Omental fat pad (tissue), 4 donors: Measurements from ENCODE around the gene TMEM138. TPM values are rescaled to one million over a fixed set of nuclear protein-coding genes. Genes with fewer than 3 reads are reported as not detected.
A peak's percentile ranks its signal among the peaks of the same experiment; 100 is the strongest.
"Not testable (repeated sequence)": the region's sequence is repeated elsewhere in the genome, so short reads cannot be mapped to it uniquely, and the experiment has no call there.

Experiments used
- ATAC-seq: fragments of 150-250 bp; one replicate; pipeline ENCODE4 v1.9.1; 2016; ENCODE audit warnings: mild to moderate bottlenecking, moderate library complexity; ENCODE audit not compliant: low FRiP score
- DNase-seq: peaks from one replicate; pipeline ENCODE4 v3.0.0-alpha.2; 2019; ENCODE audit warnings: low spot score
- total RNA-seq, 4 donors: library from RNA; depleted of rRNA; stranded (reverse); fragments of >200 nt; gene quantifications; one replicate each; pipeline ENCODE4 v1.1.0, GENCODE V29; 2016
- TF ChIP-seq, protein P1 (sequence below), 3 donors: fragments of 450-650 bp; IDR thresholded peaks; one replicate each; pipeline ENCODE4 v1.5.1; 2016 to 2017; ENCODE audit warnings: antibody characterized with exemption in 3 of 3, mild to moderate bottlenecking in 3 of 3, moderate library complexity in 2 of 3

TMEM138 gene
- total RNA-seq, 4 donors from 2014 or later: 31.6 to 40.8 (median 38.1) TPM

- ATAC-seq (no peak), DNase-seq (no peak)
- TF ChIP-seq, protein P1, sequence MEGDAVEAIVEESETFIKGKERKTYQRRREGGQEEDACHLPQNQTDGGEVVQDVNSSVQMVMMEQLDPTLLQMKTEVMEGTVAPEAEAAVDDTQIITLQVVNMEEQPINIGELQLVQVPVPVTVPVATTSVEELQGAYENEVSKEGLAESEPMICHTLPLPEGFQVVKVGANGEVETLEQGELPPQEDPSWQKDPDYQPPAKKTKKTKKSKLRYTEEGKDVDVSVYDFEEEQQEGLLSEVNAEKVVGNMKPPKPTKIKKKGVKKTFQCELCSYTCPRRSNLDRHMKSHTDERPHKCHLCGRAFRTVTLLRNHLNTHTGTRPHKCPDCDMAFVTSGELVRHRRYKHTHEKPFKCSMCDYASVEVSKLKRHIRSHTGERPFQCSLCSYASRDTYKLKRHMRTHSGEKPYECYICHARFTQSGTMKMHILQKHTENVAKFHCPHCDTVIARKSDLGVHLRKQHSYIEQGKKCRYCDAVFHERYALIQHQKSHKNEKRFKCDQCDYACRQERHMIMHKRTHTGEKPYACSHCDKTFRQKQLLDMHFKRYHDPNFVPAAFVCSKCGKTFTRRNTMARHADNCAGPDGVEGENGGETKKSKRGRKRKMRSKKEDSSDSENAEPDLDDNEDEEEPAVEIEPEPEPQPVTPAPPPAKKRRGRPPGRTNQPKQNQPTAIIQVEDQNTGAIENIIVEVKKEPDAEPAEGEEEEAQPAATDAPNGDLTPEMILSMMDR (IDR thresholded peaks at IDR 0.05): no peak
Observed at GRCh38 chr11:61377461-61378160, 15.4 kb downstream of the TMEM138 start.

DNA sequence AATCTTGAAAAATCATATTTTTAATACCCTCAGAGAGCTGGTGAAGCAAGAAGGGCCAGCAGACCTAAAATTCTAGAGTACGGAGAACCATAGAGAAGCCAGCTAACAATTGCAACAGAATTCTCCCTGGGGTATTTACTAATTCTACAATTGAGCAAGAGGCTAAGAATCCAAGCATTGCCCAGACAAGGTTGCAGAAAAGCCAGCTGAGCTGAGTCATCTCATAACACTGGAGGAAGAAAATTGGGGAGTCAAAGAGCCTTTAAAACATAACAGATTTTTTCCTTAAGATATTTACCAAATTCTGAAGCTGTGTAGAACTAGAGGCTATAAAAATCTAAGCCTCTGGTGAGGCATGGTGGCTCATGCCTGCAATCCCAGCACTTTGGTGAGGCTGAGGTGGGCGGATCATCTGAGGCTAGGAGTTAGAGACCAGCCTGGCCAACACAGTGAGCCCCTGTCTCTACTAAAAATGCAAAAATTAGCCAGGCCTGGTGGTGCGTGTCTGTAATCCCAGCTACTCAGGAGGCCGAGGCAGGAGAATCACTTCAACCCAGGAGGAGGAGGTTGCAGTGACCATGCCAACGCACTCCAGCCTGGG is 16.6 kb downstream of the TMEM138 start:
- no peak for DNase-seq
- TF ChIP-seq, protein P1 (IDR thresholded peaks at IDR 0.05): no peak
- peak; percentile 88 for ATAC-seq

GRCh38 chr11:61380884-61381283 is 18.7 kb downstream of the TMEM138 start:
- no peak for ATAC-seq
- TF ChIP-seq, protein P1 (IDR thresholded peaks at IDR 0.05): no peak
- no peak for DNase-seq

DNA sequence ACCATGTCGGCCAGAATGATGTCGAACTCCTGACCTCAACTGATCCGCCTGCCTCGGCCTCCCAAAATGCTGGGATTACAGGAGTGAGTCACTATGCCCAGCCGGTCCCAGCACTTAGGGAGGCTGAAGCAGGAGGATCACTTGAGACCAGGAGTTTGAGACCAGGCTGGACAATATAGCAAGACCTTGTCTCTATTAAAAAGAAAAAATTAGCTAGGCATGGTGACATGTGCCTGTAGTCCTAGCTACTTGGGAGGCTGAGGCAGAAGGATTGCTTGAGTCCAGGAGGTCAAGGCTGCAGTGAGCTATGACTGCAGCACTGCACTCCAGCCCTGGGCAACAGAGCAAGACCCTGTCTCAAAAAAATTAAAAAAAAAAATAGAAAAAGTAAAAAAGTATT is 21.7 kb downstream of the TMEM138 start:
- not testable (repeated sequence) for DNase-seq, ATAC-seq

- TF ChIP-seq, protein P1 (IDR thresholded peaks at IDR 0.05): no peak
- no peak for ATAC-seq
- no peak for DNase-seq
Observed at GRCh38 chr11:61384271-61385242, 22.4 kb downstream of the TMEM138 start.

DNA sequence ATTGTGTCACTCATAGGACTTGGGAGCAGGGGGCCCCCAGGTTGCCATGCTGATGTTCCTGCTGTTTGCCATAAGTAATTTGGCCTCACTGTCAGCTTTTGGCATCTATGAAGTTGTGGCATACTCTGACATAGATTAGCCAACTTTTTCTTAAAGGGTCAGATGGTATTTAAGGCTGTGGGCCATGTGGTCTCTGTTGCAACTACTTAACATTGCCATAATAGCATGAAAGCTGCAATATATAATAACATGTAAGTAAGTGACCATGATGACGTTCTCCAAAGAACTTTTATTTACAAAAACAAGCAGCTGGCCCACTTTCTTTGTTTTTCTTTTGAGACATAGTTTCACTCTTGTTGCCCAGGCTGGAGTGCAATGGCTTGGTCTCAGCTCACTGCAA is 28.0 kb downstream of the TMEM138 start:
- ATAC-seq (no peak), DNase-seq (no peak)
- TF ChIP-seq, protein P1 (IDR thresholded peaks at IDR 0.05): no peak

DNA sequence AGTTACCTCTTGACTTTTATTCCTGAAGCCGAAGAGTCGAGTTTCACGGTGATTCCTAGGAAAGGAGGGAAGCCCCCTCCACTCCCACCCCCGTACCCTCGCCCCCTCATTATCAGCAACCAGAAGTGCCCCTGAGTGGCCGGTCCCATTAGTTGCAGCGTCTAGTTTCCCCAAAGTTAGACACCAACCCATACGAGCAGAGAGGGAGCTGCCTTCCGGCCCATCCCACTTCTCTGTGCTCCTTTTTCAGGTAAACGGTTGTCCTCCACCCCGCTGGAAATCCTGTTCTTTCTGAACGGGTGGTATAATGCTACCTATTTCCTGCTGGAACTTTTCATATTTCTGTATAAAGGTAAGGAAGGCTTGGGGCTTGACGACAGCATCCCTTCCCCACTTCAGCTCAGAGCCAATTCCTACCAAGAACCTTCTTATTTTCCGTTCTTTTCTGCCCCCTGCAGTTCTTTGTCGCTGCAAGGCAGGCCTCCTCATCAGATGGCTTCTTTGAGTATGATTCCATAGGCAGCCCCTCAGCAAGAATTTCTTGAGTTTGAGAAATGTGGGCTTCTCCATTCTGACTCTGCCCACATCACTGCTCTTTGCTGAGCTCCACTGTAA is 30.9 kb downstream of the TMEM138 start:
- no peak for DNase-seq

More for the DNA sequence above, 30.9 kb downstream of the TMEM138 start:
- no peak for ATAC-seq
- TF ChIP-seq, protein P1 (IDR thresholded peaks at IDR 0.05): no peak
